GM18507 (cell line): ENCODE results near the gene TEX12.
"Not testable (repeated sequence)": the region's sequence is repeated elsewhere in the genome, so short reads cannot be mapped to it uniquely, and the experiment has no call there.

Experiments
- DNase-seq: peaks from one replicate; pipeline ENCODE4 v3.0.0; 2011; ENCODE audit warnings: low read depth; ENCODE audit not compliant: insufficient read length; ENCODE audit errors: extremely low spot score
- FAIRE-seq: peaks from 2 replicates; lab custom pipeline; 2011; peaks lifted over from hg19 to GRCh38; lab: Jason Lieb, UNC

TEX12 gene

GRCh38 chr11:112167145-112167544 is at the start of gene TEX12:
TEX12 (plus strand) TSS chr11:112167372; CDS start chr11:112169269, 1,897 bp downstream.
- DNase-seq (no peak), FAIRE-seq (no peak)

GRCh38 chr11:112118176-112118575 is 49.0 kb upstream of the TEX12 start:
- DNase-seq (no peak), FAIRE-seq (no peak)

GRCh38 chr11:112121981-112122615 is 45.1 kb upstream of the TEX12 start:
- FAIRE-seq = no peak

GRCh38 chr11:112123129-112123528 is 44.0 kb upstream of the TEX12 start:
- DNase-seq (no peak), FAIRE-seq (no peak)

More at GRCh38 chr11:112121981-112122615, 45.1 kb upstream of the TEX12 start:
- no peak for DNase-seq

- DNase-seq (no peak), FAIRE-seq (no peak)
Measured at GRCh38 chr11:112127056-112127455, 40.1 kb upstream of the TEX12 start.

- DNase-seq (no peak), FAIRE-seq (no peak)
Measured at GRCh38 chr11:112128483-112129121, 38.6 kb upstream of the TEX12 start.

GRCh38 chr11:112129656-112130055 is 37.5 kb upstream of the TEX12 start:
- FAIRE-seq = no peak

GRCh38 chr11:112132737-112133136 is 34.4 kb upstream of the TEX12 start:
- FAIRE-seq (no peak), DNase-seq (no peak)

More at GRCh38 chr11:112129656-112130055, 37.5 kb upstream of the TEX12 start:
- DNase-seq = no peak

GRCh38 chr11:112134473-112134872 is 32.7 kb upstream of the TEX12 start:
- DNase-seq (no peak), FAIRE-seq (no peak)

GRCh38 chr11:112143597-112143996 is 23.6 kb upstream of the TEX12 start:
- DNase-seq = no peak
- FAIRE-seq = no peak

- DNase-seq = no peak
- FAIRE-seq = no peak
Measured at GRCh38 chr11:112150517-112150916, 16.7 kb upstream of the TEX12 start.

- FAIRE-seq (no peak), DNase-seq (no peak)
Measured at GRCh38 chr11:112156153-112156955, 10.8 kb upstream of the TEX12 start.

- no peak for DNase-seq
Measured at GRCh38 chr11:112156956-112157766, 10.0 kb upstream of the TEX12 start.

GRCh38 chr11:112159098-112160065 is 7.8 kb upstream of the TEX12 start:
- no peak for DNase-seq
- no peak for FAIRE-seq

More at GRCh38 chr11:112156956-112157766, 10.0 kb upstream of the TEX12 start:
- no peak for FAIRE-seq

- FAIRE-seq (no peak), DNase-seq (no peak)
Measured at GRCh38 chr11:112160091-112160848, 6.9 kb upstream of the TEX12 start.

GRCh38 chr11:112161012-112161411 is 6.2 kb upstream of the TEX12 start:
- no peak for FAIRE-seq
- DNase-seq = no peak

GRCh38 chr11:112162200-112162599 is 5.0 kb upstream of the TEX12 start:
- not testable (repeated sequence) for DNase-seq, FAIRE-seq
